ENCODE results near the gene IDE. TPM values are rescaled to one million over a fixed set of nuclear protein-coding genes. Genes with fewer than 3 reads are reported as not detected.
A peak's percentile ranks its signal among the peaks of the same experiment; 100 is the strongest.
"Not testable (repeated sequence)": the region's sequence is repeated elsewhere in the genome, so short reads cannot be mapped to it uniquely, and the experiment has no call there.

IDE gene
- total RNA-seq, 1 donor from 2014 or later, result 19.6 TPM

- DNase-seq (ENCODE audit: low read depth), result no peak
- TF ChIP-seq CTCF (conservative IDR thresholded peaks at IDR 0.05; ENCODE audit: low read depth, low read length), result peak; percentile 33
- H3K4me3 ChIP-seq (ENCODE audit: low read depth, low read length), result peak overlapping the region; percentile 90
Measured at GRCh38 chr10:92574548-92575261, 812 bp upstream of the IDE start.

GRCh38 chr10:92573091-92573797, 649 bp downstream of the IDE start:
- peak overlapping the region; percentile 90 for H3K4me3 ChIP-seq (ENCODE audit: low read depth, low read length)
- no peak for TF ChIP-seq CTCF (conservative IDR thresholded peaks at IDR 0.05; ENCODE audit: low read depth, low read length)
- no peak for DNase-seq (ENCODE audit: low read depth)

- TF ChIP-seq CTCF (conservative IDR thresholded peaks at IDR 0.05; ENCODE audit: low read depth, low read length), result no peak
- H3K4me3 ChIP-seq (ENCODE audit: low read depth, low read length), result peak overlapping the region; percentile 90
- no peak for DNase-seq (ENCODE audit: low read depth)
Measured at GRCh38 chr10:92572362-92573090, 1.4 kb downstream of the IDE start.

GRCh38 chr10:92571649-92572048, 2.2 kb downstream of the IDE start:
- H3K4me3 ChIP-seq (ENCODE audit: low read depth, low read length), result no peak overlapping the region
- no peak for TF ChIP-seq CTCF (conservative IDR thresholded peaks at IDR 0.05; ENCODE audit: low read depth, low read length)
- no peak for DNase-seq (ENCODE audit: low read depth)

- not testable (repeated sequence) for H3K4me3 ChIP-seq (ENCODE audit: low read depth, low read length); DNase-seq (ENCODE audit: low read depth)
Measured at GRCh38 chr10:92569663-92570062, 4.2 kb downstream of the IDE start.

GRCh38 chr10:92569071-92569470, 4.8 kb downstream of the IDE start:
- no peak for DNase-seq (ENCODE audit: low read depth)
- no peak for TF ChIP-seq CTCF (conservative IDR thresholded peaks at IDR 0.05; ENCODE audit: low read depth, low read length)
- H3K4me3 ChIP-seq (ENCODE audit: low read depth, low read length), result no peak overlapping the region

GRCh38 chr10:92567952-92568600, 5.8 kb downstream of the IDE start:
- no peak for TF ChIP-seq CTCF (conservative IDR thresholded peaks at IDR 0.05; ENCODE audit: low read depth, low read length)
- DNase-seq (ENCODE audit: low read depth), result peak; percentile 53

More at GRCh38 chr10:92567952-92568600, 5.8 kb downstream of the IDE start:
- H3K4me3 ChIP-seq (ENCODE audit: low read depth, low read length), result no peak overlapping the region

Measured in epithelial cell of proximal tubule (primary cell).